Stimulated activated naive B cell treated with anti-CD40 and anti-IgM and Interleukin-4, amounts not matched to agents 10 μg/mL and 1 μg/mL and 100 μg/mL, for 72 hours (primary cell): Measurements from ENCODE around the gene FRMD5.
"Not testable (repeated sequence)": the region's sequence is repeated elsewhere in the genome, so short reads cannot be mapped to it uniquely, and the experiment has no call there.

Source experiments
- ATAC-seq, 2 donors: fragments of 150-1000 bp; cut with Tn5 transposase; replicated peaks; 2 replicates each; pipeline ENCODE4 v1.10.0; 2021; ENCODE audit warnings: moderate library complexity in 1 of 2
- DNase-seq: peaks from one replicate; pipeline ENCODE4 v3.0.0; 2021
- H3K27ac Mint-ChIP-seq: one replicate; pipeline ENCODE4 v1.8.0; 2022; ENCODE audit warnings: mild to moderate bottlenecking, mixed read lengths
- H3K27me3 Mint-ChIP-seq, 2 donors: one replicate each; pipeline ENCODE4 v1.8.0; 2022; ENCODE audit warnings: mixed read lengths in 2 of 2
- H3K36me3 Mint-ChIP-seq, 2 donors: one replicate each; pipeline ENCODE4 v1.8.0; 2022; ENCODE audit warnings: mixed read lengths in 2 of 2, mild to moderate bottlenecking in 1 of 2
- H3K4me1 Mint-ChIP-seq, 2 donors: one replicate each; pipeline ENCODE4 v1.8.0; 2022; ENCODE audit warnings: mixed read lengths in 2 of 2, mild to moderate bottlenecking in 1 of 2
- H3K4me3 Mint-ChIP-seq, 2 donors: one replicate each; pipeline ENCODE4 v1.8.0; 2022; ENCODE audit warnings: mild to moderate bottlenecking in 2 of 2, mixed read lengths in 2 of 2, moderate library complexity in 1 of 2
- H3K9me3 Mint-ChIP-seq, 2 donors: one replicate each; pipeline ENCODE4 v1.8.0; 2022; ENCODE audit warnings: mixed read lengths in 2 of 2, mild to moderate bottlenecking in 1 of 2

The FRMD5 gene

DNA sequence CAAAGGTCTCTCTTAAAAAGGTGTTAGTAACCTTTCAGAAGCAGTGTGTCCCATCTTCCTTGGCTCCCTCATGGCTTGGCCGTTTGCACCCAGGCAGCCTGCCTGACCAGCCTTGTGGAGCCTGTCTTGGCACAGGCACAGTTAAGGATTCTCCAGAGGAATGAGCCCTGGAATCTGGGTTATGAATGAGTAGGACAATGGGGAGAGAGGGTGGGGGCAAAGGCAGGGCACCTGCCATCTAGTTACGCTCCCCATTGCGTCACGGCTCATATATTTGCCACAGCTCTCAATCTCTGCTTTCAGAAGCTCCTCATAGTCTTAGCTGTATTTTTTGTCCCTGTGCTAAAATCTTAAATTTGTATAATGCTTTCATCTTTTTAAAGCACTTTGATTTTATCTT is 317.7 kb downstream of the FRMD5 start:
- peak overlapping the region; percentile 51 for H3K27ac Mint-ChIP-seq
- no peaks in the 10 kb centered on the region for H3K9me3 Mint-ChIP-seq
- ATAC-seq (no peak), DNase-seq (no peak)
- peaks cover 18 to 42% of the 10 kb centered on the region in 2 donors for H3K36me3 Mint-ChIP-seq
- H3K4me3 Mint-ChIP-seq, result no peak overlapping the region
- peaks cover 0 to 7% of the 10 kb centered on the region in 2 donors for H3K4me1 Mint-ChIP-seq
- H3K27me3 Mint-ChIP-seq, result no peaks in the 10 kb centered on the region

DNA sequence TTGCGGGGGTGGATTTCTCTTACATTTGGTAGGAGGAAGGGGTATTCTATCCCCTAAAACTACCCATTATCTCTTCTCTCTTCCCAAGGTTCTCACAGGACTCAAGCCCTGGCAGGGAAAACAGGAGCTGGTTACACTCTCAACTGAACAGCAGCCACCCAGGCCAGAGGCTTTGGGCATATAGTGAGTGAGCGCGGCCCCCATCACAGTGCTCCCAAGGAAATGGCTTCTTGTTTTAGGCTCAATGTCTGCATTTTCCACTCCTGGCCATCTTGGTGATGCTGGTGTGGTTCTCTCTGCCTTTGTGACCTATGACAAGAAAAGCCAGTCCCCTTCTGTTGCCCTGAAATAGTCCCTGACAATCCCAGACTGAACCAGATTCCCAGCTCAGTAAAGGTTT is 318.2 kb downstream of the FRMD5 start:
- no peaks in the 10 kb centered on the region for H3K9me3 Mint-ChIP-seq
- no peaks in the 10 kb centered on the region for H3K27me3 Mint-ChIP-seq
- DNase-seq (no peak), ATAC-seq (no peak)
- peaks cover 19 to 40% of the 10 kb centered on the region in 2 donors for H3K36me3 Mint-ChIP-seq
- no peak overlapping the region for H3K27ac Mint-ChIP-seq
- peaks cover 0 to 7% of the 10 kb centered on the region in 2 donors for H3K4me1 Mint-ChIP-seq
- no peak overlapping the region for H3K4me3 Mint-ChIP-seq

DNA sequence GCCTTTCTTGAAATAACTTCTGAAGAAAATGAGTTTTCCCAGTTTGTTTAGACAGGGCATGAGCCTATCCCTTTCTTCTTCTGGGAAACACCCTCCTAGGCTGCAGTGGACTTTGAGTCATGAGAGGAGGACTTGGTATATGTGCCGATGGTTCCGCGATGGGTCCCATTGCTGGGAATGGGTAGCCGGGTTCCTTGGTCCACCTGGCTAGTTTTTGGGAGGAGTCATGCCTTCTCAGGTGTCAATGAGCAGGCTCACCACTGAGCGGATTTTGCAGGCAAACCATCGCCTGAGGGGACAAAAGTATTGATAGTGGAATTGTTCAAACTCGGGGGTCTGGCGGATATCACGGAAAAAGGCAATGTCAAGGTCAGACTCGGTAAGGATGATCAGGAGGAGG is 321.4 kb downstream of the FRMD5 start:
- H3K4me3 Mint-ChIP-seq, result no peak overlapping the region
- no peak for DNase-seq
- H3K9me3 Mint-ChIP-seq, result no peaks in the 10 kb centered on the region
- no peak overlapping the region for H3K27ac Mint-ChIP-seq
- H3K36me3 Mint-ChIP-seq, result peaks cover 27 to 45% of the 10 kb centered on the region in 2 donors
- no peaks in the 10 kb centered on the region for H3K27me3 Mint-ChIP-seq
- H3K4me1 Mint-ChIP-seq, result no peaks in the 10 kb centered on the region
- no peak for ATAC-seq

DNA sequence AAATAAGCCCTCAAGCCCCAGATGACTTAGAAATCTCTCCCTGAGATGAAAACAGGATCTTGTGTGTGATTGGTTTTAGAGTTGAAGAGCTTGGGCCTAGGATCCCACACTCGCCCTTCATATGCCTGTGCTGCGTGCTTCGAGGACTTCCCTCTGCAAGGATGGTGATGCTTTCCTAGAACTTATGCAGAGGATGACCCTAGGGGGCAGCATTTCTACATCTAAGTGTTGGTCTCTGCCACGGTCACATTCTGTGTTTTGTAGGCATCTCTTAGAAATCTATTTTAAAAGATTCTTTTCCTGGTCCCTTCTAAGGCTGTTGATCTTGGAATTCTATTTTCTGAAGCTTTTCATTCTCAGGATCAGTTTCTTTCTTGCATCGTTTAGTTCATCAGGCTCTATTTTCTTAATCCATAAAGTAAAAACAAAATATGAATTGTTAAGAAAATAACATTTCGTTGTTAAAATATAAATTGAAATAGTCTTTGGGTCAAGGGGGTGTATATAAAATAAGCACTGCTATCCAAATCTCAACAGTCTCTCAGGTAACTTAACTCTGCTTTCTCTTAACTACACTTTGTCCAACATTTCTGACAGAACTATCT is 322.6 kb downstream of the FRMD5 start:
- DNase-seq, result no peak
- peaks cover 27 to 42% of the 10 kb centered on the region in 2 donors for H3K36me3 Mint-ChIP-seq

DNA sequence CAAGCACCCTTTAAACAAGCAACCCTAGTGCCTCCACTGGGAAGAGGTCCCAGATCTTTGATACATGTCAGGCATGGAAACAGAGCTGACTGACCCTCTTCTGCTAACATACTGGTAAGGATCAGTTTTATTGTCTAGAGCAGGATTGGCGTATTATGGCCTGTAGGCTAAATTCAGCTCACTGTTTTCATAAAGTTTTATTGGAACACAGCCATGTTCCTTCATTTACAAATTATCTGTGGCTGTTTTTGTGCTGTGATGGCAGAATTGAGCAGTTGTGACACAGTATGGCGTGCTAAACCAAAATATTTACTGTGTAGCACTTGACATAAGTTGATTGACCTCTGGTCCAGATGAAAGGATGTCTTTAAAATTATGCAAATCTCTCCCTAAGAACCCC is 323.2 kb downstream of the FRMD5 start:
- H3K36me3 Mint-ChIP-seq, result peaks cover 27 to 44% of the 10 kb centered on the region in 2 donors
- no peak overlapping the region for H3K27ac Mint-ChIP-seq
- H3K27me3 Mint-ChIP-seq, result no peaks in the 10 kb centered on the region
- H3K4me1 Mint-ChIP-seq, result no peaks in the 10 kb centered on the region
- no peak for DNase-seq
- H3K9me3 Mint-ChIP-seq, result no peaks in the 10 kb centered on the region
- H3K4me3 Mint-ChIP-seq, result no peak overlapping the region
- no peak for ATAC-seq

More for the DNA sequence above, 322.6 kb downstream of the FRMD5 start:
- no peaks in the 10 kb centered on the region for H3K4me1 Mint-ChIP-seq
- H3K27me3 Mint-ChIP-seq, result no peaks in the 10 kb centered on the region
- H3K9me3 Mint-ChIP-seq, result no peaks in the 10 kb centered on the region
- peak; percentile 69 to 71 for ATAC-seq
- no peak overlapping the region for H3K4me3 Mint-ChIP-seq
- H3K27ac Mint-ChIP-seq, result no peak overlapping the region

DNA sequence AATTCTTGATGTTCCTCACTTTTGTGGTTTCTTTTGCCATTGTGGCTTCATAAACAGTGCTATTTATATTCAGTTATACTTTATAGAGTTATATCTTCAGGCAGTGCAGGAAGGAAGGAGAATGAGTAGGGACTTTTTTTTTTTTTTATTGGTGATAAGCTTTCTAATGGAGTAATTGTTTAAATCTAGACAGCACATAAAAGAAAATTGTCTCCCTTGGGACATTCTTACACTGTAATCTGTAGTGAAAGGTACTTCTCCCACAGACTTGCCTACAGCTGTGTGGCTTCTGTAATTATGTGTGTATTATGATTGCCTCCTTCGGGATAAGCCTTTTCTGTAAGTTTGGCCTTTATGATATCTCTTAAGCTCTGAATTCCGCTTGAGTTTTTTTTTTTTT is 326.7 kb downstream of the FRMD5 start:
- no peaks in the 10 kb centered on the region for H3K9me3 Mint-ChIP-seq
- no peak for ATAC-seq
- no peaks in the 10 kb centered on the region for H3K27me3 Mint-ChIP-seq
- no peak overlapping the region for H3K27ac Mint-ChIP-seq
- H3K36me3 Mint-ChIP-seq, result peaks cover 20 to 33% of the 10 kb centered on the region in 2 donors
- no peak overlapping the region for H3K4me3 Mint-ChIP-seq
- H3K4me1 Mint-ChIP-seq, result no peaks in the 10 kb centered on the region
- DNase-seq, result no peak

DNA sequence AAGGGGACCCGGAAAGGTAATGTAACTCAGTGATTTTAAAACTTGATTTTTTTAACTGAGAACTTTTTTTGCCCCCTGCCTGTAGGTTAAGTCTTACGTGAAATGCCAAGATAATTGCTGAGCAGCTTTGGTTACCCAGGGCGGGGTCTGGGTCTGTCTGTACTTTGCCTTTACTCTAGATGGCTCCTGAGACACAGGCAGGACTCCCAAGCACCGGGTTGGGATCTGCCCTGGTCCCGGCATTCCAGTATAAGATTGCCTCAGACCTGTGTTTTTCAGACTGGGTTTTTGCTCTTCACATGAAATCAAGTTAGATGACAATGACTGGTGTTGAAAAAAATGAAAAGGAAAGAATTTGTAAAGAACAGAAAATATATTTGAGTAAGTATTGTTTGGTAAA is 328.0 kb downstream of the FRMD5 start:
- peaks cover 15 to 25% of the 10 kb centered on the region in 2 donors for H3K36me3 Mint-ChIP-seq

DNA sequence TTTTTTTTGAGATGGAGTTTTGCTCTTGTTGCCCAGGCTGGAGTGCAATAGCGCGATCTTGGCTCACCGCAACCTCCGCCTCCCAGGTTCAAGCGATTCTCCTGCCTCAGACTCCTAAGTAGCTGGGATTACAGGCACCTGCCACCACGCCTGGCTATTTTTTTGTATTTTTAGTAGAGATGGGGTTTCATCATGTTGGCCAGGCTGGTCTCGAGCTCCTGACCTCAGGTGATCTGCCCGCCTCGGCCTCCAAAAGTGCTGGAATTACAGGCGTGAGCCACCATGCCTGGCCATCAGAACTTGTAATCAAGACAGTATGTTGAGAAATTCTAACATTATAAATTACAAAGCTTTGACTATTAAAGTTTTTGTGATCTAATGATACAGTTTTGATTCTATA is 328.4 kb downstream of the FRMD5 start:
- H3K27ac Mint-ChIP-seq, H3K4me1 Mint-ChIP-seq: not testable (repeated sequence)
- peaks cover 15 to 25% of the 10 kb centered on the region in 2 donors for H3K36me3 Mint-ChIP-seq

More for the DNA sequence above, 328.0 kb downstream of the FRMD5 start:
- Mint-ChIP-seq H3K27ac (no peak overlapping the region), H3K4me3 (no peak overlapping the region), H3K9me3 (no peaks in the 10 kb centered on the region), H3K27me3 (no peaks in the 10 kb centered on the region), H3K4me1 (no peaks in the 10 kb centered on the region)
- DNase-seq (no peak), ATAC-seq (no peak)

DNA sequence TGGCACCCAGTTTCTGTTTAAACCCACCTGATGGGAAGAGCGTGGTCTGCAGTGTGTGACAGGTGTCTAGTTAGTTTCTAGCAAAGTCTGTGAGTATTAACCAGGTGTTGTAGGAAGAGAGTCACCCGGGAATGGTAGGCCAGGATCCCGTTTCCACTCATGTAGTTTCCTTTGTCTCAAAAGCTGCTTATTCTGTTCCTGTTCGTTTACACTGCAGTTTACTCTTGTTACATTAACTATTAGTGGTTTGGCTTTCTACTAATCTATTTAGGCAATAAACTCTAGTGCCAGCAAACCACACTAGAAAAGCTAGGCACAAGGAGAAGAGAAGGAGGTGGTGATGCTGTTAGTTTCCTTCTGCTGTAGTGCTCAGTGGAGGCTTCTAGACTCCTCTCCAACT is 335.5 kb downstream of the FRMD5 start:
- H3K4me3 Mint-ChIP-seq, result no peak overlapping the region
- no peaks in the 10 kb centered on the region for H3K4me1 Mint-ChIP-seq
- no peak overlapping the region for H3K27ac Mint-ChIP-seq
- no peaks in the 10 kb centered on the region for H3K27me3 Mint-ChIP-seq
- H3K9me3 Mint-ChIP-seq, result no peaks in the 10 kb centered on the region
- ATAC-seq, result no peak
- DNase-seq, result no peak
- H3K36me3 Mint-ChIP-seq, result peaks cover 20 to 31% of the 10 kb centered on the region in 2 donors

More for the DNA sequence above, 328.4 kb downstream of the FRMD5 start:
- not testable (repeated sequence) for DNase-seq, H3K9me3 Mint-ChIP-seq, H3K4me3 Mint-ChIP-seq, H3K27me3 Mint-ChIP-seq, ATAC-seq

DNA sequence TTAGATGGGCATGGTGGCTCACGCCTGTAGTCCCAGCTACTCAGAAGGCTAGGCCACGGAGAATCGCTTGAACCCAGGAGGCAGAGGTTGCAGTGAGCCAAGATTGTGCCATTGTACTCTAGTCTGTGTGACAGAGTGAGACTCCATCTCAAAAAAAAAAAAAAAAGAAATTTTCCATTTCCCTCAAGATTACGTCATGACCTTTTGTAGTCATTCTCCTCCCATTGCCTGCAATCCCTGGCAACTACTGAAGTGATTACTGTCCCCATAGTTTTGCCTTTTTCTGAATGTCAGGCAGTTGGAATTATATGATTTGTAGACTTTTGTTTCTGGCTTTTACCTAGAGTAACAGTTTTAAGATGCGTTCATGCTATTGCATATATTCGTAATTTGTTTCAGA is 340.3 kb downstream of the FRMD5 start:
- H3K4me3 Mint-ChIP-seq, result no peak overlapping the region
- DNase-seq, result no peak
- H3K36me3 Mint-ChIP-seq, result peaks cover 51 to 56% of the 10 kb centered on the region in 2 donors
- no peaks in the 10 kb centered on the region for H3K4me1 Mint-ChIP-seq
- no peak overlapping the region for H3K27ac Mint-ChIP-seq
- no peaks in the 10 kb centered on the region for H3K9me3 Mint-ChIP-seq
- no peak for ATAC-seq
- no peaks in the 10 kb centered on the region for H3K27me3 Mint-ChIP-seq

DNA sequence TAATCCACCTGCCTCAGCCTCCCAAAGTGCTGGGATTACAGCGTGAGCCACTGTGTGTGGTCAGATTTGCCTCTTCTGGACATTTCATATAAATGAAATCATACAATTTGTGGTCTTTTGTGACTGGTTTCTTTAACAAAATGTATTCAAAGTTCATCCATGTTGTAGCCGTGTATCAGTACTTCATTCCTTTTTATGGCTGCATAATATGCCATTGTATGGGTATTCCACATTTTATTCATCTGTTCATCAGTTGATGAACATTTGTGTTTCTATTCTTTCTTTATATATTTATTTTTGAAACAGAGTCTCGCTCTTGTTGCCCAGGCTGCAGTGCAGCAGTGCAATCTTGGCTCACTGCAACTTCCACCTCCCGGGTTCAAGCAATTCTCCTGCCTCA is 342.5 kb downstream of the FRMD5 start:
- no peak overlapping the region for H3K27ac Mint-ChIP-seq
- DNase-seq (no peak), ATAC-seq (no peak)
- H3K9me3 Mint-ChIP-seq, result no peaks in the 10 kb centered on the region
- H3K4me3 Mint-ChIP-seq, result no peak overlapping the region
- H3K4me1 Mint-ChIP-seq, result no peaks in the 10 kb centered on the region
- H3K27me3 Mint-ChIP-seq, result no peaks in the 10 kb centered on the region
- peaks cover 37% of the 10 kb centered on the region in 2 donors for H3K36me3 Mint-ChIP-seq

DNA sequence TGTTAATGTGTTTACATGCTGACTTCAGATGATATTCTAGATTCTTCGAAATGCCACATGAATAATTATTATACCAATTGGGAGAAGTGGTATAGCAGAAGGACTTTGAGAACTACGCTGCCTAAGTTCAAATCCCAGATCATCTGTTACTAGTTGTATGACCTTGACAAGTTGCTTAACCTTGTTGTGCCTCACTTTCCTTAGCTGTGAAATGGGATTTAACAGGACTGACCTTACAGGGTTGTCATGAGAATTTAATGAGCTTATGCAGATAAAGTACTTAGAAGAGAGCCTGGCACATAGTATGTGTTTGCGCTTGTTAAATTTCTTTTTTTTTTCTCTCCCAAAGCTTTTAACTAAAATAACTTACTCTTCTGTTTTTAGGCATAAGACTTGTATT is 343.8 kb downstream of the FRMD5 start:
- Mint-ChIP-seq H3K4me3 (no peak overlapping the region), H3K27ac (no peak overlapping the region), H3K36me3 (peaks cover 36 to 37% of the 10 kb centered on the region in 2 donors), H3K4me1 (no peaks in the 10 kb centered on the region), H3K27me3 (no peaks in the 10 kb centered on the region), H3K9me3 (no peaks in the 10 kb centered on the region)
- DNase-seq, result no peak
- no peak for ATAC-seq

DNA sequence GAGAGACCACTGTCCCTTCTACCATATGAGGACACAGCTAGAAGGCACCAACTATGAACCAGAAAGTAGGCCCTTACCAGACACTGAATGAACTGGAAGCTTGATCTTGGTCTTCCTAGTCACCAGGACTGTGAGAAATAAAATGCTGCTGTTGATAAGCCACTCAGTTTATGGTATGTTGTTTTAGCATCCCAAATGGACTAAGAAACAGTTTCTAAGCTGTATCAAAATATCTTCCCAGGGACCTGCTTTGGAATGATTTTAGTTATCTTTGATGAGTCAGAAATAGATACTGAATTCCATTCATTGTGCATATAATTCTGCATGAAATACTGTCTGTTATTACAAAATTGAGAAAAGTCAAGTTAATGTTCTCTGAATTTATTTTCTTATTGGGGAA is 349.6 kb downstream of the FRMD5 start:
- H3K36me3 Mint-ChIP-seq, result peaks cover 26 to 29% of the 10 kb centered on the region in 2 donors
- no peak overlapping the region for H3K4me3 Mint-ChIP-seq
- no peak for DNase-seq
- no peaks in the 10 kb centered on the region for H3K27me3 Mint-ChIP-seq
- no peaks in the 10 kb centered on the region for H3K4me1 Mint-ChIP-seq
- no peaks in the 10 kb centered on the region for H3K9me3 Mint-ChIP-seq
- no peak for ATAC-seq
- peak overlapping the region; percentile 39 for H3K27ac Mint-ChIP-seq

DNA sequence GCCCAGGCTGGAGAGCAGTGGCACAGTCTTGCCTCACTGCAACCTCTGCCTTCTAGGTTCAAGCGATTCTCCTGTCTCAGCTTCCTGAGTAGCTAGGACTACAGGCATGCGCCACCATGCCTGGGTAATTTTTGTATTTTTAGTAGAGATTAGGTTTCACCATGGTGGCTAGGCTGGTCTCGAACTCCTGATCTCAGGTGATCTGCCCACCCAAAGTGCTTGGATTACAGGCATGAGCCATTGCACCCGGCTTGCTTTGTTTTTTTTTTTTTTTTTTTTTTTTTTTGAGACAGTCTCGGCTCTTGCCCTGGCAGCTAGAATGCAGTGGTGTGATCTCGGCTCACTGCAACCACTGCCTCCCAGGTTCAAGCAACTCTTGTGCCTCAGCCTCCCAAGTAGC is 362.6 kb downstream of the FRMD5 start:
- H3K9me3 Mint-ChIP-seq, H3K27ac Mint-ChIP-seq, H3K4me3 Mint-ChIP-seq, DNase-seq, ATAC-seq, H3K27me3 Mint-ChIP-seq: not testable (repeated sequence)
- peaks cover 14 to 43% of the 10 kb centered on the region in 2 donors for H3K4me1 Mint-ChIP-seq
- H3K36me3 Mint-ChIP-seq, result peaks cover 37 to 45% of the 10 kb centered on the region in 2 donors

DNA sequence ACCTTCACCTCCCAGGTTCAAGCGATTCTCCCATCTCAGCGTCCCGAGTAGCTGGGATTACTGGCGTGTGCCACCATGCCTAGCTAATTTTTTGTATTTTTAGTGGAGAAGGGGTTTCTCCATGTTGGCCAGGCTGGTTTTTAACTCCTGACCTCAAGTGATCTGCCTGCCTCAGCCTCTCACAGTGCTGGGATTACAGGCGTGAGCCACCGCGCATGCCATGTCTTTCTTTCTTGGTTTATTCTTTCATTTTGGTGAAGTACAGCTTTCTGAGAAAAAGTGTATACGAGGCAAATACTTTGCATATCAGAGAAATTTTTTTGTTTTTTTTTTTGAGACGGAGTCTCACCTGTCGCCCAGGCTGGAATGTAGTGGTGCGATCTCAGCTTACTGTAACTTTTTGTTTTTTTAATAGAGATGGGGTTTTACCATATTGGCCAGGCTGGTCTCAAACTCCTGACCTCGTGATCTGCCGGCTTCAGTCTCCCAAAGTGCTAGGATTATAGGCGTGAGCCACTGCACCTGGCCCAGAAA is 363.5 kb downstream of the FRMD5 start:
- Mint-ChIP-seq H3K4me1 (peaks cover 18 to 51% of the 10 kb centered on the region in 2 donors), H3K36me3 (peaks cover 37 to 45% of the 10 kb centered on the region in 2 donors)
- H3K4me3 Mint-ChIP-seq, DNase-seq, ATAC-seq, H3K9me3 Mint-ChIP-seq, H3K27ac Mint-ChIP-seq, H3K27me3 Mint-ChIP-seq: not testable (repeated sequence)
